GM10248 (cell line): ENCODE results near the gene GPR158.

Experiments
- CTCF ChIA-PET: fragments of 300-600 bp; sonication (Branson Sonifier 250); formaldehyde crosslinking; extraction: SDS; loops from one replicate; lab custom pipeline; 2021; ENCODE audit warnings: antibody characterized with exemption; lab: Yijun Ruan, JAX
- POLR2A ChIA-PET: fragments of 350-650 bp; sonication (Branson Sonifier 250); formaldehyde crosslinking; extraction: SDS; loops from one replicate; lab custom pipeline; 2020; ENCODE audit warnings: antibody characterized with exemption; lab: Yijun Ruan, JAX
- DNase-seq: peaks from one replicate; pipeline ENCODE4 v3.0.0; 2012; ENCODE audit errors: extremely low spot score
- CTCF ChIP-seq: IDR thresholded peaks from 2 replicates; pipeline ENCODE4 v1.5.1; 2012; ENCODE audit warnings: mild to moderate bottlenecking, low read depth; ENCODE audit errors: extremely low read depth, missing control alignments, control extremely low read depth

GPR158 gene

GRCh38 chr10:25642721-25643120, 467.9 kb downstream of the GPR158 start:
- no peak for DNase-seq
- ChIA-PET CTCF (interaction anchor here (1.2 to 1.4 kb wide), 2 partner anchors 18 to 38 kb away, joined by 3 read pairs; no protein-coding TSS in a partner anchor), POLR2A (no interaction called here)
- no peak for TF ChIP-seq CTCF

- no peak for DNase-seq
- ChIA-PET POLR2A (no interaction called here), CTCF (interaction anchor here (1.5 kb wide), 1 partner anchor 8 kb away, joined by 3 read pairs; no protein-coding TSS in a partner anchor)
- no peak for TF ChIP-seq CTCF
Observed at GRCh38 chr10:25646371-25646770, 471.6 kb downstream of the GPR158 start.

GRCh38 chr10:25651534-25651933, 476.7 kb downstream of the GPR158 start:
- ChIA-PET POLR2A (no interaction called here), CTCF (interaction anchor here (1.2 kb wide), 1 partner anchor 10 kb away, joined by 3 read pairs; no protein-coding TSS in a partner anchor)
- DNase-seq: no peak
- TF ChIP-seq CTCF: no peak
